WTC11 (cell line): ENCODE results near the gene CPT1A. TPM values are rescaled to one million over a fixed set of nuclear protein-coding genes. Genes with fewer than 3 reads are reported as not detected.

Source experiments
- ATAC-seq: fragments of 200-7000 bp; cut with Tn5 transposase; 2 replicates; pipeline ENCODE4 v1.10.0; 2021; ENCODE audit warnings: mild to moderate bottlenecking, moderate library complexity
- CTCF ChIA-PET: fragments of 300-600 bp; sonication (Branson Sonifier 250); formaldehyde crosslinking; loops from one replicate; lab custom pipeline; 2021; ENCODE audit warnings: antibody characterized with exemption; lab: Charles Lee
- POLR2A ChIA-PET: fragments of 350-600 bp; sonication (Branson Sonifier 250); formaldehyde crosslinking; loops from one replicate; lab custom pipeline; 2021; ENCODE audit warnings: antibody characterized with exemption; lab: Charles Lee
- DNase-seq: peaks from one replicate; pipeline ENCODE4 v3.0.0; 2021; ENCODE audit warnings: low spot score
- H3K27ac Mint-ChIP-seq: 2 replicates; pipeline ENCODE4 v1.8.0; 2021; ENCODE audit warnings: mixed read lengths
- H3K27me3 Mint-ChIP-seq: 2 replicates; pipeline ENCODE4 v1.8.0; 2021; ENCODE audit warnings: low read depth, mild to moderate bottlenecking, moderate library complexity, mixed read lengths
- H3K36me3 Mint-ChIP-seq: 2 replicates; pipeline ENCODE4 v1.8.0; 2021; ENCODE audit warnings: mixed read lengths
- H3K4me1 Mint-ChIP-seq: 2 replicates; pipeline ENCODE4 v1.8.0; 2022; ENCODE audit warnings: mixed read lengths
- H3K4me3 Mint-ChIP-seq: 2 replicates; pipeline ENCODE4 v1.8.0; 2021; ENCODE audit warnings: mild to moderate bottlenecking, moderate library complexity, mixed read lengths
- H3K9me3 Mint-ChIP-seq: 2 replicates; pipeline ENCODE4 v1.8.0; 2021; ENCODE audit warnings: mixed read lengths
- ATF2 ChIP-seq: sonication (generic); formaldehyde crosslinking; IDR thresholded peaks from 2 replicates; pipeline ENCODE4 v1.8.1; 2022; ENCODE audit warnings: low read depth, missing genetic modification reagents, borderline replicate concordance
- ATF6 ChIP-seq: sonication (generic); formaldehyde crosslinking; IDR thresholded peaks from 2 replicates; pipeline ENCODE4 v1.8.1; 2023; ENCODE audit warnings: mild to moderate bottlenecking, missing genetic modification reagents
- CREB1 ChIP-seq: sonication (generic); formaldehyde crosslinking; IDR thresholded peaks from 2 replicates; pipeline ENCODE4 v1.8.0; 2023; ENCODE audit warnings: mild to moderate bottlenecking, missing genetic modification reagents
- ELF4 ChIP-seq: sonication (generic); formaldehyde crosslinking; IDR thresholded peaks from 2 replicates; pipeline ENCODE4 v1.8.1; 2022; ENCODE audit warnings: low read depth, mild to moderate bottlenecking, moderate library complexity, missing genetic modification reagents
- ERG ChIP-seq: fragments of 250-450 bp; sonication (Bioruptor Pico); IDR thresholded peaks from 2 replicates; pipeline ENCODE4 v1.8.0; 2021; ENCODE audit warnings: mild to moderate bottlenecking
- GTF2I ChIP-seq: fragments of 250-450 bp; sonication (Bioruptor Pico); conservative IDR thresholded peaks from 2 replicates; pipeline ENCODE4 v1.4.0; 2021; ENCODE audit warnings: mild to moderate bottlenecking
- JUN ChIP-seq: sonication (generic); formaldehyde crosslinking; IDR thresholded peaks from 2 replicates; pipeline ENCODE4 v1.8.0; 2023; ENCODE audit warnings: mild to moderate bottlenecking, missing genetic modification reagents
- MXD4 ChIP-seq: fragments of 250-450 bp; sonication (Bioruptor Pico); IDR thresholded peaks from 2 replicates; pipeline ENCODE4 v1.8.0; 2021; ENCODE audit warnings: mild to moderate bottlenecking, moderate library complexity, borderline replicate concordance
- NFATC4 ChIP-seq: fragments of 250-450 bp; sonication (Bioruptor Pico); IDR thresholded peaks from 2 replicates; pipeline ENCODE4 v1.9.0; 2021; ENCODE audit warnings: mild to moderate bottlenecking
- NFE2L1 ChIP-seq: sonication (generic); formaldehyde crosslinking; IDR thresholded peaks from 2 replicates; pipeline ENCODE4 v1.8.1; 2023; ENCODE audit warnings: missing genetic modification reagents
- NFYB ChIP-seq: sonication (generic); formaldehyde crosslinking; conservative IDR thresholded peaks from 2 replicates; pipeline ENCODE4 v1.8.0; 2022; ENCODE audit warnings: low read depth, missing genetic modification reagents
- PRRX2 ChIP-seq: fragments of 250-450 bp; sonication (Bioruptor Pico); IDR thresholded peaks from 2 replicates; pipeline ENCODE4 v1.8.0; 2021; ENCODE audit warnings: mild to moderate bottlenecking
- SMAD3 ChIP-seq: sonication (generic); formaldehyde crosslinking; IDR thresholded peaks from 2 replicates; pipeline ENCODE4 v1.8.0; 2022; ENCODE audit warnings: missing genetic modification reagents, mild to moderate bottlenecking, borderline replicate concordance
- TCF7 ChIP-seq: sonication (generic); formaldehyde crosslinking; IDR thresholded peaks from 2 replicates; pipeline ENCODE4 v1.8.0; 2022; ENCODE audit warnings: mild to moderate bottlenecking, low read depth, missing genetic modification reagents, moderate library complexity
- TP53 ChIP-seq: sonication (generic); formaldehyde crosslinking; IDR thresholded peaks from 2 replicates; pipeline ENCODE4 v1.8.1; 2023; ENCODE audit warnings: mild to moderate bottlenecking, missing genetic modification reagents
- ZBTB21 ChIP-seq: sonication (generic); formaldehyde crosslinking; IDR thresholded peaks from 2 replicates; pipeline ENCODE4 v1.8.1; 2023; ENCODE audit warnings: mild to moderate bottlenecking, missing genetic modification reagents, borderline replicate concordance
- ZNF121 ChIP-seq: sonication (generic); formaldehyde crosslinking; IDR thresholded peaks from 2 replicates; pipeline ENCODE4 v1.8.0; 2023; ENCODE audit warnings: missing genetic modification reagents
- ZNF219 ChIP-seq: sonication (generic); formaldehyde crosslinking; IDR thresholded peaks from 2 replicates; pipeline ENCODE4 v1.8.0; 2023; ENCODE audit warnings: missing genetic modification reagents, mild to moderate bottlenecking, borderline replicate concordance
- ZNF416 ChIP-seq: fragments of 250-450 bp; sonication (Bioruptor Pico); IDR thresholded peaks from 2 replicates; pipeline ENCODE4 v1.9.0; 2021; ENCODE audit warnings: mild to moderate bottlenecking, inconsistent platforms
- ZNF671 ChIP-seq: fragments of 250-450 bp; sonication (Bioruptor Pico); IDR thresholded peaks from 2 replicates; pipeline ENCODE4 v1.8.0; 2021; ENCODE audit warnings: mild to moderate bottlenecking
- total RNA-seq: library from RNA; stranded (reverse); gene quantifications from 3 replicates; pipeline ENCODE4 v1.2.3, GENCODE V29; 2021

The CPT1A gene
- total RNA-seq, 1 experiment from 2014 or later: 28.1 TPM

- no peak for TF ChIP-seq ZNF219 (CRISPR knock-in tag)
- no peak for TF ChIP-seq ATF6
- no peak for TF ChIP-seq SMAD3 (CRISPR knock-in tag)
- TF ChIP-seq CREB1 (CRISPR knock-in tag): no peak; the same call in 1 of the 2 replicates
- no peak for TF ChIP-seq JUN (CRISPR knock-in tag)
- no peak for TF ChIP-seq PRRX2 (CRISPR knock-in tag)
- TF ChIP-seq TP53: no peak
- peak; percentile 32; the same call in 1 of the 2 replicates for TF ChIP-seq NFE2L1 (CRISPR knock-in tag)
- no peak for TF ChIP-seq ZBTB21 (CRISPR knock-in tag)
- TF ChIP-seq ELF4 (CRISPR knock-in tag): no peak
- no peak for TF ChIP-seq NFYB (CRISPR knock-in tag)
- TF ChIP-seq GTF2I (CRISPR knock-in tag): no peak
- TF ChIP-seq NFATC4 (CRISPR knock-in tag): no peak
- no peak for TF ChIP-seq ZNF671 (CRISPR knock-in tag)
- TF ChIP-seq MXD4 (CRISPR knock-in tag): no peak
- no peak for TF ChIP-seq TCF7 (CRISPR knock-in tag)
- TF ChIP-seq ERG (CRISPR knock-in tag): no peak
- TF ChIP-seq ZNF416 (CRISPR knock-in tag): no peak
Observed at GRCh38 chr11:68839054-68839865, 2.5 kb downstream of the CPT1A start (continued).

GRCh38 chr11:68838572-68838964 lies 3.1 kb downstream of the CPT1A start:
- ChIA-PET POLR2A (interaction anchor here (0.6 kb wide), 2 partner anchors 701 to 837 kb away, joined by 3 to 4 read pairs; no protein-coding TSS in a partner anchor), CTCF (interaction anchor here (1.6 kb wide), 1 partner anchor 112 kb away, joined by 3 read pairs; no protein-coding TSS in a partner anchor)
- DNase-seq (no peak), ATAC-seq (no peak)
- peak overlapping the region; percentile 89 for H3K27ac Mint-ChIP-seq
- no peaks in the 10 kb centered on the region for H3K36me3 Mint-ChIP-seq
- H3K9me3 Mint-ChIP-seq: no peaks in the 10 kb centered on the region
- no peak for TF ChIP-seq NFYB (CRISPR knock-in tag)
- peak; percentile 99 for TF ChIP-seq ZNF121
- no peak for TF ChIP-seq ATF2
- H3K27me3 Mint-ChIP-seq: peaks cover 40% of the 10 kb centered on the region
- H3K4me3 Mint-ChIP-seq: peak overlapping the region; percentile 75
- peaks cover 37% of the 10 kb centered on the region for H3K4me1 Mint-ChIP-seq
